NCI-H2227 (cell line): ENCODE results near the gene DNLZ.
A peak's percentile ranks its signal among the peaks of the same experiment; 100 is the strongest.

Experiments used
- DNase-seq: peaks from one replicate; lab custom pipeline; 2025; ENCODE audit not compliant: unreplicated experiment; lab: John Stamatoyannopoulos, UW

DNLZ gene

GRCh38 chr9:136333486-136333885 lies 30.1 kb downstream of the DNLZ start:
- no peak for DNase-seq

DNA sequence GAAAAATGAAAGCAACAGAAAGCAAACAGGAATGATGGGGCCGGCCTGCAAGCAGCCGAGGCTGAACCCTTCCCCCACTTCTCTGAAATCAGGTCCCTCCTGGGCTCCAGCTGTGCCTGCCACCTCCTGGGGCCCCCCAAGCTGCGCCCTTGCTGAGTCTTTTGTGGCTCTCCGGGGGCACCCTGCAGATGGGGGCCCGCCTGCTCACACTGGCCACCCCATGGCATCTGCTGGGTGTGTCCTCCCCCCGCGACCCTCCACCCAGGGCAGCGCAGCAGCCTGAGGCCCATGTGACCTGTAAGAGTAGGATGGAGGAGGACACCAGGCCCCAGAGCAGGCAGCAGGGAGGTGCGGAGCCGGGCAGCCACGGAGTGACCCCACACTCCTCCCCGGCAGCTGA lies 30.5 kb downstream of the DNLZ start:
- no peak for DNase-seq

- DNase-seq, result no peak
Measured at GRCh38 chr9:136332482-136332983, 31.0 kb downstream of the DNLZ start.

- DNase-seq, result no peak
Measured at GRCh38 chr9:136331556-136332481, 31.7 kb downstream of the DNLZ start.

DNA sequence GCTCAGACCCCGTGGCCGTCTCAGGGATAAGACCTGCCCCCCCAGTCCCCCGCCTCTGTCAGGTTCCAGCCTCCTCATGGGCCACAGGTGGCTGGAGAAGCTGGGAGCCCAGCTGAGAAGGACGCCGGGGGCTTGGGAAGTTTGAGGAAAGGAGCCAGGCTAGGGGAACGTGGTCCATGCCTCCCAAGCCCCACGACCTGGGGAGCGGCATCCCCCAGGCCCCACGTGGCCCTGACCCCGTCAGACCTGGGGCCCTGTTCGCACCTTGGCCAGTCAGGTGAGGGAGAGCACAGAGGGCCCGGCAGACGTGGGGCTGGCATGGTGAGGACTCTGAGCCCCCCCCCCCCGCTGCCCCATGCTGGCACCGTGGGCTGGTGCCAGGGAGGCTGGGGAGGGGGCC lies 32.5 kb downstream of the DNLZ start:
- DNase-seq, result no peak

GRCh38 chr9:136330406-136330990 lies 33.0 kb downstream of the DNLZ start:
- DNase-seq, result no peak

- no peak for DNase-seq
Measured at GRCh38 chr9:136329636-136330405, 33.7 kb downstream of the DNLZ start.

DNA sequence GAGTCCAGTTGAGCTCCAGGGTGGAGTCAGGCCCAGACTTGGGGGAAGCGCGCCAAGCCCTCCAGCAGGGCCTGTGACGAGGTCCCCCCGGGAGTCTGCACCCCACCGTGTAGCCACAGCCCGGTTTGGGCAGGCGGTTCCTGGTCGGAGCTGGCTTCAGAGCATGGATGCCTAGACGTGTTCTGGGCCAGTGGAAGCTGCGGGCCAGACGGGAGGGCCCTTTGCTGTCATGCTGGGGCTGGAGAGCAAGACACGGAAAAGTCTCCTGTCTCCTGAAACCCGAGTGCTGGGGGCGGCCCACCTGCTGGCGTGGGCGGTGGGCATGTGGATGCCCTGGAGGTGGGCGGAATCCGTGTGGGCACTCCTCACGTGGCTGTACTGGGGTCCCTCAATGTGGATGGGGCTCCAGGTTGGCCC lies 34.3 kb downstream of the DNLZ start:
- no peak for DNase-seq

GRCh38 chr9:136328622-136329041 lies 34.9 kb downstream of the DNLZ start:
- peak; percentile 67 for DNase-seq

DNA sequence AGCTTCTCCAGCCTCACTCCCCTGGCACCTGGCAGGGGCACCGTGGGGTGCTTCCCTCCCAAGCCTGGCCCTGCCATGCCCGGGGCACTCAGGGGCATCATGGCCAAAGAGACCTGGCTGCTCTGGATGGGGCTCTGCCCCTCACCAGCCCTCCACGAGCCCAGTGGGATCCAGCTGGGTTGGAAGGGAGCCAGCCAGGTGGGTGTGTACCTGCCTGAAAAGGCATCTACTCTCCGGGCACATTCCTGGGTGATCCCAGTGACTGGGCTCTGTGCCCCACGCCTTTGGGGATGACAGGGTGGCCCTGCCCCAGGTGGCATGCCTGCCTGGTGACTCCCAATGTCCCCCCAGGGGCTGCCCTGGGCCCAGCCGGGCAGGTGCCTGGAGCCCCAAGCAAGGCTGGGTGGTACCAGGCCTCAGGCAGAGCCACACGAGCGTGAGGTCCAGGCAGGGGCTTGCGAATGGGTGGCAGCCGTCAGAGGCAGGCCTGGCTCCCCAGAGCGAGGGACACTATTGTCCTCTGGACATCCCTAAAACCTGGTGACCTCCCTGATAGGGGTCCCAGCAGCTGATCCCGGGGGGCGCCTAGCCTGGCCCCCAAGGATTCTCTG lies 35.4 kb downstream of the DNLZ start:
- peak; percentile 25 for DNase-seq

- peak; percentile 61 for DNase-seq
Measured at GRCh38 chr9:136327304-136327974, 36.1 kb downstream of the DNLZ start, which contains the start of gene GPSM1. TSS of gene GPSM1 (plus strand) at chr9:136327539. CDS start at chr9:136327696, 157 bp downstream.

- no peak for DNase-seq
Measured at GRCh38 chr9:136326761-136327303, 36.7 kb downstream of the DNLZ start.

- DNase-seq, result no peak
Measured at GRCh38 chr9:136326061-136326760, 37.3 kb downstream of the DNLZ start.

- DNase-seq, result no peak
Measured at GRCh38 chr9:136325358-136325757, 38.2 kb downstream of the DNLZ start.

DNA sequence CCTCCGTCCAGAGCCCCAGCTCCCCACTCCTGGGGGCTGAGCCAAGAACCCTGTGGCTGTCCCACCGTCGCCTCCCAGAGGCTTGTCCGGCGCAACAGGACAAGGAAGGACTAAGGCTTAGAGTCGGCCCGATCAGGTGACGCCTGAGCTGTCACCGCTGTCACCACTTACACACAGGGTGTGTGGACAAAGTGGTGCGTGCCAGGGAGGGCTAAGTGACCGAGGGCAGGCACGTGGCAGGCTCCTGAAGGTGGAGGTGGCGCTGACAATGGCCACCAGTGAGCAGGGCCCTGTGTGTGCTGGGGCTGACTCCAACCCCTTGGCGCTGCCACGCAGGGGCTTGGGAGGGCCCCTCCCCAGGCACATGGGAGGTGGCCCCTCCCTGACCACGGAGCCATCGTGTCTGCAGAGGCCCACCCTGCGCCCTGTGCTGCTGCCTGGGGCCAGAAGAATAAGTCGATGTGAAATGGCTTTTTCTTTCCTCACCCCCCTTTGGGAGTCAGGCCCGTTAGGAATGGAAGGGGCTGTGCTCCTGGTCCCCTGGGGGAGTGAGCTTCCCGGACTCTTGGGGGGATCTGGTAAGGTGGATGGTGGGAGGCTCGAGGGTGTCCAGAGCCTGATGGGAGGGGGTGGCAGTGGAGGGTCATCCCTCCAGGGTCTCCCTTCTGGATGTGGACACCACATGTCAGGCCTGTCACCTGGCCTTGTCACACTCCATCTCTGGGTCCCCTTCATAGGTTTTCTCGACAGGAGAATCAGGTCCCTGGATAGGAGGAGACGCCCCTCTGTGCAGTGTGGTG lies 38.8 kb downstream of the DNLZ start:
- peak; percentile 11 for DNase-seq

GRCh38 chr9:136323371-136323789 lies 40.2 kb downstream of the DNLZ start:
- DNase-seq, result no peak

- no peak for DNase-seq
Measured at GRCh38 chr9:136322756-136323330, 40.7 kb downstream of the DNLZ start.

DNA sequence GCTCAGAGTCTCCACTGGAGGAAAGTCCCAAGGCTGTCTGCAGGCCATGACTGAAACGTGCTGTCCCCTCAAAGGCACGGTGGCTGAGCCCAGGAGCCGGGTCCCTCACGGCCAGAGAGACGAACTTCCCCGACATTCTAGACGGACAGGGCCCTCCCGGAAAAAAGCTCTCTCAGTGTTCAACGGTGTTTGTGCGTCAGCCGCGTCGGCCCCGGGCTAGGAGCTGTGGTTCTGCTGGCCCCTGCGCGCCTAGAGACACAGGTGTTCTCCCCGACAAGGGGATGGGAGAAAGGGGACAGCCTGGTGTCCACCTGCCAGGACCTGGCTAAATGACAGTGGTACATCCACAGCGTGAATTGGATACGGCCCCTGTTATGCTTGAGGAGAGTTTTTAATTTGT lies 42.0 kb downstream of the DNLZ start:
- DNase-seq, result no peak
